HG03108 (cell line): ENCODE measurements around the gene SNRNP200.

Experiments used
- ATAC-seq: cut with Tn5 transposase; IDR thresholded peaks from one replicate; pipeline ENCODE4 v1.9.1; 2021; ENCODE audit warnings: moderate library complexity; ENCODE audit not compliant: unreplicated experiment

SNRNP200 gene

DNA sequence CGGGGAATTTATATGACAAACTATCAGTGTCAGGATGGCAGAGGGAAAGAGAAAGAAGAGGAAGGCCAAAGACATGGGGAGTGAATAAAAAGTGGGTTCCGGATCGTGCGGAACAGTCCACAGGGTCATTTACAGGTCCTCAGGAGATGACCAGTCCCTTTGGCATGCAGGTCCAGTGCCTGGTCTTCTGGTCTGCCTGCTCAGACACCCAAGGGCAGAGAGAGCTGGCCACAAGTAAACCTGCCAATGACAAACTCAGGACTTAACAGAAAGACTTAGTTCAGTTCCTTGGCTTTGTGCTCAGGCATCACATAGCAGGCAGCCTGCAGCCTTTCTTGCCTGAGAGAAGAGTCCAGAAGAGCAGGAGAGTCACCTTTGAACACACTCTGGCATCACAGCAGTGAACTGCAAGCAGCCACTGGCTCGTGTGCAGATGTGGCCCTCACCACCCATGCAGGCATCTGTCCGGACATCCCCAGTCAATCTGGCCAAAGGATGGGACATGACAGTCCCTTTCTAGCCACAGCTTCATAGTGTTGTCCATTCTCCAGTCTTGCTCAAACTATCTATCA is 53.5 kb downstream of the SNRNP200 start:
- ATAC-seq = no peak

DNA sequence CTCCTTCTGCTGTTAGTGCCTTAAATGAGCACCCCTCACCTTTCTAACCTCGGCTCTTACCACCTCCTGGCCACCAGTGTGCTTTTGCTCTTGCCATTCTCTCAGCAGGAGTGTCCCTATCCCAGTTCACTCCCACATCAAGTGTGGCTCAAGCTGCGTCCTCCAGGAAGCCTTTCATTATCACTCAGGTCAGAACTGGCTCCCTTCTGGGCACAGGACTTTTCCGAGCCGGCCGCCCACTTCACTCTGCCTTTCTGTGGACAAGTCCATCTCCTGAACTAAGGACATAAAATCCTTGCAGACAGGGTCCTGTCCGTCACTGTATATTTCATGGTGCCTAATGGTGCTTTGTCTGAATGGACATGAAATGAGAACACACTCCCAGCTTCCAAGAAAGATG is 55.2 kb downstream of the SNRNP200 start:
- ATAC-seq = no peak

DNA sequence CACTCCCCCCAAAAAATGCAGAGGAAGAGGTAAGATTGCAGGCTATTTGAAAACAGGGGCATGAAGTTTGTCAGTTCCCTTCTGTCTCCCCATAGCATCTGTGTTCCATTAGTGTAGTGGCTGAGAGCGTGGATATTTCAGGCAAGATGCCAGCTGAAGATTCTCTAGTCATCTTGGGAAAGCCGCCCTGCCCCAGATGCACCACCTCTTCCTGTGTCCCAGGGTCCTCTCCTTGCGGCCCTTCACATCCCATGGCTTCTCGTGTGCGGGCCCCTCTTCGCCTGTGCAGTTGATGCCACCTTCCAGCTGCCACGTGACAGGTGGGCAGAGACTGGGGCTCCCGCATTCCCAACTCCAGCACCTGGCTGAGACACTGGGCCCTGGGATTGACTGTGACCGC is 55.7 kb downstream of the SNRNP200 start:
- no peak for ATAC-seq

DNA sequence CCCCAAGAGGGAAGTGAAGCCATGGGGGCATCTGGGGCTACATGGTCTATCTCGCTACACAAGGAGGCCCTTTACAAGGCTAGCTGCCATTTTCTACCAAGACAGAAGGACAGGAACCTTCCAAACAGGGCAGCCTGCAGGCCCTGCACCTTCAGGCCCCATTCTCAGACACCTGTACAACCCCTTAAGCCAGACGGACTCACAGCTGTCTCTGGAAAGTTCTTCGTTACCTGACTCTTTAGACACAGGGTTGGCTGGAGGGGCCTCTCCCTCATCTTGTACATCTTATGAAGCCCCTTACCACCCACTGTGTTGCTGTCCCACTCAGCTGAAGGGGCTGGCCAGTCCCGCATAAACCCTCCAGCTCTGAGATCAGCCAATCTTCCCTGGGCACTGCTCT is 56.7 kb downstream of the SNRNP200 start:
- no peak for ATAC-seq

DNA sequence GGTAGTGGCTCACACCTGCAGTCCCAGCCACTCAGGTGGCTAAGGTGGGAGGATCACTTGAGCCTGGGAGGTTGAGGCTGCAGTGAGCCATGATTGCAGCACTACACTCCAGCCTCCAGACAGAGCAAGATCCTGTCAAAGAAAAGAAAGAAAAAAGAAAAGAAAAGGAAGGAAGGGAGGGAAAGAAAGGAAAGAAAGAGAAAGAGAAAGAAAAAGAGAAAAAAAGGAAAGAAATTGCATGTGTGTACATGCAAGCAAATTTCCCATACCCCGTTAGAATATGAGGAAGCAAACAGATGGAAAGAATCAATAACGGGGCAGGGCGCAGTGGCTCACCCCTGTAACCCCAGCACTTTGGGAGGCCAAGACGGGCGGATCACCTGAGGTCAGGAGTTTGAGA is 57.5 kb downstream of the SNRNP200 start:
- ATAC-seq = no peak

DNA sequence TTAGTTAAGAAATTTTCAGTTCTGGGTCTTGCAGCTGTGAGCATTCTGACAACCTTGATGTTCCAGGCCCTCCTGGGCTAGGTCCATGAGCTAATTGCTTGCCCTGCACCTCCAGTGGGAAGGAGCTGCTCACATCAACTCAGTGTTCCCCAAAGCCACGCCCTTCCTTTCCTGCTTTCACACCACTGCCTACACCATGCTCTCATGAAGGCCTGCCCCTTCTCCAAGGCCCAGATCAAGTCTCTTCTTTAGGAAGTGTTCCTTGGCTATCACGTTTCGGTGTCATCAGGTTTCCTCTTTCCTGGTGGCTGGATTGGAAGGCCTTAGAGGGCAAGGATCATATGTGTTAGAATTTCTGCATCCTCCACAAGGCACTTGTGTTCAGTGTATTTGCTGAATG is 58.3 kb downstream of the SNRNP200 start:
- ATAC-seq = no peak

DNA sequence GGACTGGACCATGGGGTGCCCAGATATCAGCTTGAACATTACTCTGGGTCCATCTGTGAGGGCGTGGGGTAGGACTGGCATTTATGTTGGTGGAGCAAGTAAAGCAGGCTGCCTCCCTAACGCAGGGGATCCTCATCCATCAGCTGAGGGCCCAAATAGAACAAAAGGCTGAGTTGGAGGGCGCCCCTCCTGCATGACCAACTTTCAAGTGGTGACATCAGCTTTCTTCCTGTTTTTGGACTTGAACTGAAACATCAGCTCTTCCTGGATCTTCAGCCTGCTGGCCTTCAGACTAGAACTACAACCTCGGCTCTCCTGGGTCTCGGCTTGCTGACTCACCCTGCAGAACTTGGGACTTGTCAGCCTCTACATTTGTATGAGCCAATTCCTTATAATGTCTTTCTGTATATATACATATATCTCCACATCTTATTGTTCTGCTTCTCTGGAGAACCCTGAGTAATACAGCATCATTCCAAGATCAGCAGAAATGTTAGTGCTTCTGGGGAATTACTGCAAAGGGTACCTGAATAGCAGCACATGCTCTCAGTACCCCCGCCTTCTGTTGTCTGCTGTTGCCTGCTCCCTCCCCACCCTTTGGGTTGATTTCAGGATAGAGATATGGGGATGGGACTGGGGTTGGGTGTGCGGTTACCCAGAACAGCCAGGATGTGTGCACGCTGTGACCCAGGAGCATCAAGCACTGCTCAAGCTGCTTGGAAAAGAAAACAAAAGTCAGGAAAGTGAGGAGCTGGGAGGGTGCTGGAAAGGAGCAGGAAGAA is 59.5 kb downstream of the SNRNP200 start:
- no peak for ATAC-seq

DNA sequence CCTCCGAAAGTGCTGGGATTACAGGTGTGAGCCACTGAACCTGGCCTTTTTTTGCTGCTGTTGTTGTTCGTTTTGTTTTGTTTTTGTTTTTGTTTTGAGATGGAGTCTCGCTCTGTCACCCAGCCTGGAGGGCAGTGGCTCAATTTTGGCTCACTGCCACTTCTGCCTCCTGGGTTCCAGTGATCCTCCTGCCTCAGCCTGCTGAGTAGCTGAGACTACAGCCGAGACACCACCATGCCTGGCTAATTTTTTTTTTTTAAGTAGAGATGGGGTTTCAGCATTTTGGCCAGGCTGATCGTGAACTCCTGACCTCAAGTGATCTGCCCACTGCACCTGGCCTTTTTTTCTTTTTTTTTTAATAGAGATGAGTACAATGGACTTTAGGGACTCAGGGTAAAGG is 61.5 kb downstream of the SNRNP200 start:
- no peak for ATAC-seq

DNA sequence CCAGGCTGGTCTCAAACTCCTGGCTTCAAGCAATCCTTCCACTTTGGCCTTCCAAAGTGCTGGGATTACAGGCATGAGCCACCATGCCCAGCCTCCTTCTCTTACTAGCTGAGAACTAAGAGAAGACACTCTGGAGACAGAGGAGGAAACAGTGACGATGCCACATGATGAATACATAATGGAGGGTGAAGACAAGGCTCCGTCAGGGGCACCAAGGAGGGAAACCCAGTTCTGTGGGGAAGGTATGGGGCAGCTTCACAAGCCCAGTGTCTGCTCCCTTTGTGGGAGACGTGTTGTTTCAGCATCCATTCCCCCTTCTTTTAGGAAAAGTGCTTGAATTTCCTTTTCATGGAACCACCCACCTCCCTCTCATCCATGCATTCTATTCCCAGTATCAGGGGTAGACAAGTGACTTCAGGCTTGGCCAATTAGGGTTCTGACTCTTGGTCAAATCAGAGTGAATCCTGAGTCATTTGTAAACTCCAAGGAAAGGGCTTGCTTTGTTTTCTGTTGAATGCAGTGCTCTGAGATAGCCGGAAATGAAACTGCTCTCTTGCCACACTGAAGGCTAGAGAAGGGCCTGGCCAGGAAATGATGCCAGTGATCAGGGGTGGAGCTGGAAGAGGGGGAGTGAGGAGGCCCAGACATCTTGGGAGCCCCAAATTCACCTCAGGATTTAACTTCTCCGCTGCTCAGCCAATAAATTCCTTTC is 63.3 kb downstream of the SNRNP200 start:
- peak; percentile 93 for ATAC-seq

DNA sequence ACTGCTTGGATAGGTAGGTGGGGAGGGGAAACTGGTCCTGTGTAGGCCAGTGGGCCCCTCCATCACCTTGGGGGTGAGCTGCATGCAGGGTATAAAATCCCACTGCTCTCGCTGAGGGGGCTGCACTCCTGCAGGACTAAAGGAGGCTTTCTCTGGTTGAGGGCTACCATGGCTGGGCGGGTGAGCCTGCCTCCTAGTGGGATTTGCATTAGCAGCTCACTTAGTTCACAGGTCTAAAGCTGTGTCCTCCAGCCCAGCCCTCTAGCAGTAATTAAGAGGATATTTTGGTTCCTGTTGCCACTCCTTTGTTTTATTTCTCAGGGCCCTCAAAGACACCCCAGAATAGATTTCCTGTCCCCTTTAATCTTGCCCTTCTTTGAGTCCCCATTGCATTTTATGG is 64.1 kb downstream of the SNRNP200 start:
- ATAC-seq = no peak

DNA sequence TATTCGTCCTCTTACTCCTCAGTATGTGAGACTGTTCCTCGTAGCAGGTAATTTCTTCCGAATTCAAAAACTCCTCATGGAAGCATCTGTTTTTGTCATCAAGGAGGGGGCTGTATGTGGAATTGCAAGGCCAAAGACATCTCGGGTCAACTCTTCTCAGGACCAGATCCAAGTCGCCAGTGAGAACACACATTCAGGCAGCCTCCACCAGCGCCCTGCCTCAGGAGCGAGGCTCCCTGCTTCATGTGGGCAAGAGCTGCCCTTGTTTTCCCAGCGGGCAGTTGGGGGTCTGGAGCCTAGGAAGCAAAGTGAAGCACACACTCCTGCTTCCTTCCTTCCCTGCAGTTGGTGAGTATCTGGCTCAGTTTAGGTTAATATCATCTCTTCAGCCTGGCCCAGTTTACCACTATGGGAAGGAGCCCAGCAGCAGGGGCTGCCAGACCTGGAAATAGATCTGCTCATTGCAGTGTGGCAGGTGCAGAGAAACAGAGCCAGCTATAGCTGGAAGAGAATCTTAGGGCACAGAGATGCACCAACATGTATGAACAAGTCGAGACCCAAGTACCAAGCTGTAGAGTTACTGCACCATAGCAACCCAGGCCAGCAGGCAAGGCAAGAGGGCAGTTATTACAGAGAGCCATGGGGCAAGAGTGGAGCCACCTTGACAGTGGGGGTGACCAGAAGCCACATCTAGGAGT is 64.9 kb downstream of the SNRNP200 start:
- no peak for ATAC-seq

DNA sequence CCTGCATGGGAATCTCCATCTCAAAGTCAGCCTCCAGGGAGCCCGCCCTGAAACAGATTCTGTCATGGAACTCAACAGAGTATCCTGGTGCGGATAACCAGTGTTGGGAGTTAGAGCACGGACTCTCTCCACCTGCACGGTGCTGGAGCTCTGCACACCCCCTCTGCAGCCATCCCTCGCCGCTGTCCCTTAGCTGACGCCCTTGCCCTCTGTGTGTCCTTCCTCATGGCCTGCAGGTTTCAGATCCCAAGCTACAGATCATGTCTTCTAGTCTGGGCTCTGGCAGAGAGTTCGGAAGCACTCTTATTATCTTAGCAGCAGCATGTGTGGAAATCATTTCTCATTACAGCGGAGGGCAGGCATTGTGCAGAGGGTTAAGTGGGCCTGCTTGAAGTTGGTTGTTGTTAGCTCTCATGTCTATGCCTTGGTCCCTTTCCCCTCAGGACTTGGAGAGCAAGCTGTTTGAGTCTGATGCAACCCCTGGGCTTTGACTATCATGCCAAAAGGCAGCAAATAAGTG is 65.5 kb downstream of the SNRNP200 start:
- ATAC-seq = no peak

DNA sequence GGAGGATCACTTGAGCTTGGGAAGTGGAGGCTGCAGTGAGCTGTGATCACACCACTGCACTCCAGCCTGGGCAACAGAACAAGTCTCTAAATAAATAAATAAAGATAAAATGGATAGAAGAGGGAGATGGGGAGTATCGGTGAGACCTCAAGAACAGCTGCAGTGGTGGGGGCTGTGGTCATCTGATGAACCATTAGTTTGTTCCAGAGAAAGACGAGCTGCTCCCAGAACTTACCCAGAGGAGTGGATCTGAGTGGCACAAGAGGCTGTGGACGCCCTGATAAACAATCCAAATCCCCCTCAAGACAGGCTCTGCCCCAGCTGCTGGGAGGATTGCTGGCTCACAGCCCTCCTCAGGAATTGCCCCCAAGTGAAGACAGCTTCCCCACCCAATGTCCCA is 66.3 kb downstream of the SNRNP200 start:
- ATAC-seq = no peak

DNA sequence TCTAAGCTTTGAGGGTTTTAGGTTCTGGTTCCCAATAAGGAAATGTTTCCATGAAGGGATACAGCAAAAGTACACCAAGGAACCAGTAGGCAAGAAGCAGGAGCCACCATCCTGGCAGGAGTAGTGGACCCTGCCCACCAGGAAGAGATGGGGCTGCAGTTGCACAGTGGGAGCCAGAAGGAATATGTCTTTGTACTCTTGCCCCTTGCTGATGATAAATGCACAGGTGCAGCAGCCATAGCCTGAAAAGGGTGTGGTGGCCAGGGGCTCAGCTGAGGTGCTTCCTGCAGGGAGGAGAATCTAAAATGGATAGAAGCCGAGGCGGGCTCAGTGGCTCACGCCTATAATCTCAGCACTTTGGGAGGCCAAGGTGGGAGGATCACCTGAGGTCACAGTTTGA is 67.1 kb downstream of the SNRNP200 start:
- no peak for ATAC-seq

DNA sequence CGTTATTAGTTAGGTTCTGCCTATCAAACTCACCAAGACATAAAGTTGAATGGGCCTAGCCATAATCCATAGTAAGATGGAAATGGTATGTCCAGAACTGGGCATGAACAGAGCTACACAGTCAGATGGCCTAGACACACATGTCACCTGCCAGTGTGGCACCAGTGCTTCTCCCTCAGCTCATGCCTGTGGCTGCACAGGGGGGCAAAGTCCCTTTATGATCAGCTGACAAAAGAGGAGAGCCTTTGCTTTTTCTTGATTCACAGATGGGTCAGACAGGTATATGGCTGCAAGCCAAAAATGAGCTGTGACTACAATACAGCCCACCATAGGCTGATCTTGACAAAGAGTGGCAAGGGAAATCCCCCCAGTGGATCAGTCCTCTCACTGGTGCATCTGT is 68.5 kb downstream of the SNRNP200 start:
- ATAC-seq = no peak

DNA sequence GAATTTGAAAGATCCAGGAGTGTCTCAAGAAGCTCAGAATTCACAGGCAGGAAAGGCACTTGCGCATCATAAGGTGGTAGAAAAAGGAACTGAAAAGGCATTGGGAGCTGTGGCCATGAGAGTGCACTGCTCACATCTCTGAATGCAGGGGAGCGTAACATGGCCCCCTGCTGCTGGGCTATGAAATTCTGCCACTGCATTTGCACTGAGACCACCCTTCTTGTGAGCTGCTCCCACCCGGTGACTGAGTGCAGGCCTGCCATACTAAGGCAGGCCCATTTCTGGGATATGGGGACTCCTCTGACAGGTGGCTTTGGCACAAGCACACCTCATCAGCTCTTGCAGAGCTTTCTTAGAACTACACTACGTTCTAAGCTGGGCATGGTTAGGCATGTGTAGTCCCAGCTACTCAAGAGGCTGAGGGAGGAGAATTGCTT is 71.4 kb downstream of the SNRNP200 start:
- peak; percentile 89 for ATAC-seq

DNA sequence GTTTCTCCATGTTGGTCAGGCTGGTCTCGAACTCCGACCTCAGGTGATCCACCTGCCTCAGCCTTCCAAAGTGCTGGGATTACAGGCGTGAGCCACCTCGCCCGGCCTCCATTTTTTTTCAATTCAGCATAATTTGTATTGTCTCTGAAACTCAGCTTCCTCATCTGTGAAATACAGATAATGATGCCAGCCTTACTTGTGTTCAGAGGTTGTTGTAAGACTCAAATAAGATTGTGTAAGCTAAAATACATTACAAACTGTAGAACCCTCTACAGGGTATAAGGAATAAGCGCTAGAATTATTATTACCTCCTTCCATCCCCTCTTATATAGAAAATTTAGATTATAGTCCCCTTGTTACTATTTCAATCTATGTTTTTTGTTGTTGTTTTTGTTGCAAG is 71.9 kb downstream of the SNRNP200 start:
- ATAC-seq = no peak

DNA sequence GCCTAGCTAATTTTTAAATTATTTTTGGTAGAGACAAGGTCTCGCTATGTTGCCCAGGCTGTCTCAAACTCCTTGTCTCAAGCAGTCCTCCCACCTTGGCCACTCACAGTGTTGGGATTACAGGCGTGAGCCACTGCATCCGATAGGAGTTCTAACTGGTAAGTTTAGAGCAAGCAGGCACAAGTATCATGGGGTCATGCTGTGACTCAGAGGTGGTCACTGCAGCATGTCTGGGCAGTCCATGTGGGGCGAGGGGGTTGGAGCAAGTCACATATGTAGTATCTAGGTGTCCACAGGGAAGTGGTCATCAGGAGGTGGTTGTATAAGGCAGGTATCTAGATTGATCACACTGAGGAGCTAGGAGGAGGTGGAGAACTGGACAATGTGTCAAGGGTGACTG is 74.0 kb downstream of the SNRNP200 start:
- no peak for ATAC-seq

DNA sequence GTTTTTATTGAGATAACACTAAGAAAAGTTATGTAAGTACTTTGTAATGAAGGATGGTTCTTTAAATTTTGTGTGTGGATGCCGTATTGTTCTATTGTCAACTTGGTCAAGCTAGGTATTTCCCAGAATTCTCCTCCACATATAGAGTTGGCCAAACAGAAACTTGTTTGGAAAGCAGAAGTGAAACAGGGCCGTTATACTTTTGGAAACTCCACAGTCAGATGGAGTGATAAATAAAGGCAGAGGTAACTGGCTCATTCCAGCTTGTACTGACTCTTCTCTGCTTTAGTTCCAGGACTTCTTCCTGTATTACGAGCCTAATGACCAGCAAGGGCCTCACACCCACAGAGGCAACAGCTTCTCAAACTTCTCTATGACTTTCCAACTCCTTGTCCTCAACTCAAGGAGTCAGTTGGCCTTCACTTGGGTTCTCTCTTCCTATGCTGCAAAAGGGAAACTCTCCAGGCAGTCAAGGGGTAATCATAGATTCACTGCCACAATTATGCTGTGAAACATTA is 80.3 kb downstream of the SNRNP200 start:
- peak; percentile 74 for ATAC-seq
